Measurements from ENCODE around the gene KIF6.
A peak's percentile ranks its signal among the peaks of the same experiment; 100 is the strongest.
"Not testable (repeated sequence)": the region's sequence is repeated elsewhere in the genome, so short reads cannot be mapped to it uniquely, and the experiment has no call there.

The KIF6 gene, protein sequence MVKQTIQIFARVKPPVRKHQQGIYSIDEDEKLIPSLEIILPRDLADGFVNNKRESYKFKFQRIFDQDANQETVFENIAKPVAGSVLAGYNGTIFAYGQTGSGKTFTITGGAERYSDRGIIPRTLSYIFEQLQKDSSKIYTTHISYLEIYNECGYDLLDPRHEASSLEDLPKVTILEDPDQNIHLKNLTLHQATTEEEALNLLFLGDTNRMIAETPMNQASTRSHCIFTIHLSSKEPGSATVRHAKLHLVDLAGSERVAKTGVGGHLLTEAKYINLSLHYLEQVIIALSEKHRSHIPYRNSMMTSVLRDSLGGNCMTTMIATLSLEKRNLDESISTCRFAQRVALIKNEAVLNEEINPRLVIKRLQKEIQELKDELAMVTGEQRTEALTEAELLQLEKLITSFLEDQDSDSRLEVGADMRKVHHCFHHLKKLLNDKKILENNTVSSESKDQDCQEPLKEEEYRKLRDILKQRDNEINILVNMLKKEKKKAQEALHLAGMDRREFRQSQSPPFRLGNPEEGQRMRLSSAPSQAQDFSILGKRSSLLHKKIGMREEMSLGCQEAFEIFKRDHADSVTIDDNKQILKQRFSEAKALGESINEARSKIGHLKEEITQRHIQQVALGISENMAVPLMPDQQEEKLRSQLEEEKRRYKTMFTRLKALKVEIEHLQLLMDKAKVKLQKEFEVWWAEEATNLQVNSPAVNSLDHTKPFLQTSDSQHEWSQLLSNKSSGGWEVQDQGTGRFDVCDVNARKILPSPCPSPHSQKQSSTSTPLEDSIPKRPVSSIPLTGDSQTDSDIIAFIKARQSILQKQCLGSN

DNA sequence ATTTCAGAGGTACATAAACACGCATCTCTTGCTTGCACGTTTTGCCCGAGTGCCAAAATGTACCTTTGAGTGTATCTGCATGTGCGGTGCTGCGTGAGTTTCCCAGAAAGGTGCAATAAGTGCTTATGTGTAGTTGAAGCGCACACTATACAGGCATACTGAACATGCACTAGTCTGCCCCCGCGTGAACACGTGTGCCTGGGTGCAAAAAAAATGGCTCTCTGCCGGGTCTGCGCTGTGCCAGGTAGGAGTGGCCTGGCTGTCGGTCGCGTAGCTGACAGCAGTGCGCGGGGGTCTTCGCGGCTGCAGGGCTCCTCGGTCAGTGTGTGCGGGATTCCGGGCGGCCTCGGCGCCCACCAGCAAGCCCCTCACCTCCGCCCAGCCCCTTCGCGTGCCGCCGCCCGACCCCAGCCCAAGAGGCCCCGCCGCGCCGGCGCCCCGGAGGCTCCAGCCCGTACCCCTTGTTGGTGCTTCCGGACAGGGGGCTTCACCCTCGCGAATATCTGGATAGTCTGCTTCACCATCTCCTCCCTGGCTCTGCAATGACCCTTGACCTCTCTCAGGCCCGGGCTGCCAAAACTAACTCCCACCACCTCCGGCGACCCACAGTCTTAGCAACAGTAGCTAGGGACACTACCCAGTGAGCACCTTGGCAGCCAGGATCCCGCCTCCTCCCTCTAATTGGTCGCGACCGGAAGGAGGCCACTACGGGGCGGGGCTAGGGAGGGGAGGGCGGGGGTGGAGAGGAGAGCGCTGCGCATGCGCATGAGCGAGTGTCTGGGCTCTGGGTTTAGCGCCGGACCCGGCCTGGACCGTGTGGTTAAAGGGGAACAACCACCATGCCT lies at the start of gene KIF6:
KIF6 (minus strand) TSS at position 622 of the 845 bp plus-strand sequence; CDS start at position 524, 98 bp downstream.
- peak; percentile 83 for DNase-seq

DNA sequence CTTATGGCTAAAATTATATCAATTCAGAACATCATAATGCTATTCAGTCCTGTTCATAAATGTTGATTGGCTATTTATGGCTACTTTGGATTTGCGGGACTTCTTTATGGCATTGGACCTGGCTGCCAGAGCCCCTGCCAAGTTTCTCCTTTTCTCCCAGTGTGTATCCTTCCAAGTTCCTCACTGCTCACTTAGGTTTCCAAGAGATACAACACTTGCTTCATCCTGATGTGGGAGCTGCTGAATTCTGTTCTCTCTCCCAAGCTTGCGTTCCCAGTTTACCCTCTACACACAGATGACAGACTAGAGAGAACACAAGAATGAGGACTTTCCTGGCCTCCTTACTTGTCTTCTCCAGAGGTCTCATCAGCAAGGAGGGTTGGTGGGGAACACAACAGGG lies 48.6 kb upstream of the KIF6 start:
- no peak for DNase-seq

- no peak for DNase-seq
Measured at GRCh38 chr6:39772559-39773273, 47.5 kb upstream of the KIF6 start.

- no peak for DNase-seq
Measured at GRCh38 chr6:39770446-39770845, 45.2 kb upstream of the KIF6 start.

DNA sequence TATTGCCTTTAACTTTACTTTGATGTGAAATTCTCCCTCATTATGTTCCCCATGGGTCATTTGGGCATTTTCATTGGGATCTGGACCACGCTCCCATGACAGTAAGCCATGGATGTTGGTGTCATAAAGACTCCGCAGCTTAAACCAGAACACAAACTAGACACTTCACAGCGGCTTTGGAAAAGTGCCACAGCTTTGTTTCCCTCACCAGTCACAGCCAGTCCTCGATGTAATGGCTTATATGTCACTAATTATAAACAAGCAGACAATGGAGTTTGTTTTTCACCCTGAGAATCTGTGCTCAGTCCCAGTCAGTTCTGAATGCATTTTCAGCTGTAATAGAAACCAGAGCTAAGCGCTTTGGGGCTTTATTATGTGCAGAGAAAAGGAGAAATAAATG lies 43.8 kb upstream of the KIF6 start:
- DNase-seq: no peak

- no peak for DNase-seq
Measured at GRCh38 chr6:39765508-39766065, 40.4 kb upstream of the KIF6 start.

GRCh38 chr6:39760226-39760952 lies 35.2 kb upstream of the KIF6 start:
- DNase-seq: no peak

DNA sequence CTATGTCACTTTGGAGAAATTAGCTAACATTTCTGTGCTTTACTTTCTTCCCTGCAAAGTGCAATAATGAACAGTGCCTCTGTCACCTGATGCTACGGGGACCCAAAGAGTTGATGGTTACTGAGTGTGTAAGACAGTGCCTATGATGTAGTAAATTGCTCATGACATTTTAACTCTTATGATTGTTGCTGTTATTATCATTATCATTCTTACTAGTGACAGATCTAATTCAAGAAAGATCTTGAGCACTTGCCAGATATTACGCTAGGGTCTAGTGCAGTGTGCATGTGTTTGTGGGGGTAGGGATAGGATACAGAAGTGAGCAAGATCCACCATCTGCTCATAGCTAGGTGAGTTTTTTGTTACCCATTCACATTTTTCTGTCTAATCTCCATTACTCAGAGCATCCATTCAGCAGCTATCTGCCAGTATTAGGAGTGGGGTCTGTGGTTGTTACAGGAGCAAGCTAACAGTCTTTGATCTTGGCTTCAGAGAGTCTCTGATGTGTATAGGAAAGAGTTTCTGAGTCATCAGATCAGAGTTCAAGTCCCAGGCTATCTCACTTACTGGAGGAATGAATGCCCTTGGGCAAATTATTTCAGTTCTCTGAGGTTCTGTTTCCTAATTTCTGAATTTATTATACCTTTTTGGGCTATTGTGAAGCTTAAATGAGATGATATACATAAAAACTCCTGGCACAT lies 33.8 kb upstream of the KIF6 start:
- no peak for DNase-seq

- DNase-seq: no peak
Measured at GRCh38 chr6:39756582-39756981, 31.4 kb upstream of the KIF6 start.

GRCh38 chr6:39755231-39755630 lies 30.0 kb upstream of the KIF6 start:
- no peak for DNase-seq

GRCh38 chr6:39754514-39755115 lies 29.4 kb upstream of the KIF6 start:
- no peak for DNase-seq

DNA sequence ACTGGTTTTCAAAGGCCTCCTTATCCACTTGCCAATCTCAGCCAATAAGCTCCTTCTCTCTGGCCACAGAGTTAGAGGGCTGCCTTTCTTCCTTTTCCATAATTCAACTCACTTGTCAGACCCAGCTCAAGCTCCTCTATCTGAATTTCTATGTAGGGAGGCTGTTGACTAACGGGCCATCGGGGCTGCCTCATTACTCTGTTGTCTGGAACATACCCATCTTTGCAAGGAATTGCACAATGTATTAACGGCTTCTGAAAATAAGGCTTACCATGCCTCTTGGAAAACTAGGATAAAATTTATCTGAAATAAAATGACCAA lies 28.5 kb upstream of the KIF6 start:
- DNase-seq: no peak

GRCh38 chr6:39752835-39753724 lies 27.9 kb upstream of the KIF6 start:
- no peak for DNase-seq

GRCh38 chr6:39746795-39747194 lies 21.6 kb upstream of the KIF6 start:
- no peak for DNase-seq

DNA sequence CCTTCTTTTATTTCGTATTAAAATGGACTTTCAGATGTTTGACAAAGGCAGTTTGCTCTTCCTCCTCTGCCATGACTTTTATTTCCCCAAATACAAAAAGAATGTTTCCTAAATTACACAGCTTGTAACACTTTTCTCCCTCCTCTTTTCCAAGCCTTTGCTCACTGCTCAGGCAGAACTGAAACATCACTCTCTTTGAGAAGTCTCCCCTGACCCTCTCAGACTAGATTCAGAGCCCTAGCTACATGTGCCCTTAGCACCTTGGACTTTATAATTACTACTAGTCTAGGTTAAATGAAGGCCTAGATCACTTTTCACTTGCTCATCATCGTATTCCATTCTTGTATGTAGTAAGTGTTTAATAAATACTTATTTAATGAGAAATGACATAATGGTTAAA lies 8.5 kb upstream of the KIF6 start:
- no peak for DNase-seq

DNA sequence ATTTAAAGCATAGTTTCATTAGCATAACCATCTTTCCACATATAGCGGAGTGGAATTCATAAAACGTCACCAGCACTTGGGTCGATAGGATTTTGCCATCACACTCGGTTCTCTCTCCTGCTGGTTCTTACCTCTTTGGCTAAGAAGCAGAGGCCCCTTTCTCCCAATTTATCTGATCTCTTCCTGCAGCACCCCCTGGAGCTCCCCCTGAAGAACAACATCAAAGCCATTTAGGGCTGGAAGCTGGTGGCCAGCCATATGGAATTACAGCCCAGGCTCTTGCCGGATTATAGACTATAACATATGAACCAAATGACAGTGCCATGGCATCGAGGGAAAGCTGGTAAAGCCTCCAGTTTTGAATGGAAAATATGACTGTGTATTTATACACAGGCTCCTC lies 6.4 kb upstream of the KIF6 start:
- no peak for DNase-seq

GRCh38 chr6:39729945-39730344 lies 4.7 kb upstream of the KIF6 start:
- no peak for DNase-seq

GRCh38 chr6:39725632-39725997 lies 407 bp upstream of the KIF6 start:
- DNase-seq: no peak

GRCh38 chr6:39723350-39723749 lies 1.9 kb downstream of the KIF6 start:
- DNase-seq: not testable (repeated sequence)

GRCh38 chr6:39714802-39715201 lies 10.4 kb downstream of the KIF6 start:
- no peak for DNase-seq

All from CD4-positive, alpha-beta T cell treated with Interferon gamma for 1 hour (primary cell).